Body of pancreas (tissue), 4 donors: ENCODE measurements around the gene APBA1.

Source experiments
- POLR2A ChIP-seq, 3 donors: fragments of 450-650 bp; IDR thresholded peaks; one replicate each; pipeline ENCODE4 v1.6.1; 2016; ENCODE audit warnings: antibody characterized with exemption in 3 of 3, mild to moderate bottlenecking in 2 of 3
- TF ChIP-seq, protein P1 (sequence below), 7 experiments: fragments of 450-650 bp in 4 of 7; fragments of 200-600 bp in 3 of 7; sonication (generic) in 3 of 7; IDR thresholded peaks; one replicate each; pipeline ENCODE4 v1.5.1; 2016 to 2019; ENCODE audit warnings: antibody characterized with exemption in 7 of 7

DNA sequence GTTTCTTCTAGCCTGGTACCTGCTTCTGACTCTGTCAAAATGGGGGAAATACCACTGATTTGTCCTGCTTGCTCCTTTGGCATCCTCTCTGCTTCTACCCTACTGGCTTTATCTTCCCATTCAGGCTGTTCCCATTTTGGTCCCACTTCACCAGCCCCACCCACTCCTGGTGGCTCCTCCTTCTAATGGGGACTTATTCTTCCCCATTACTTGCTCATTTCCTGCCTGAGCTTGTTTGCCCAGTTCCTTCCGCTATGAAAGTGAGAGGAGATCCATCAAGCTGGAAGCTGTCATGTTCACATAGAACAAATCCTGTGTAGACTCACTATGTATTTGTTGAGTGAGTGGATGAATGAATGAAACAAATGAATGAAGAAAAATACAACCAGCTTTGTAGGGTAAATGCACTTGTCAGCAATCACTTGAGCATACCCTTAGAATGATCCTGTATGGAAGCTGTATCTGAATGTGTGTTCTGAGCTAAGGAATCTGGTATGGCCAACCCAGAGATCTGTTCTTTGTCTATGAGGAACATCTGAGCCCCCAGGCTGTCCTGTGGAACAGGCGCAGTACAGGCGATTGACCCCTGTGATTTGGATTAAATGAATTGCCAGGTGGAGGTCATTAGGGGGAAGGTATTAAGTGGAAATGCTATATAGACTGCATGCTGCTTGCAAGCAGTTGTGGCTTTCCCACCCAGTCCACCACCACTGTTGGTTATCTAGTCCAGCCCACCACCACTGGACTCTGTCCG is 89.5 kb downstream of the APBA1 start:
- TF ChIP-seq, protein P1, sequence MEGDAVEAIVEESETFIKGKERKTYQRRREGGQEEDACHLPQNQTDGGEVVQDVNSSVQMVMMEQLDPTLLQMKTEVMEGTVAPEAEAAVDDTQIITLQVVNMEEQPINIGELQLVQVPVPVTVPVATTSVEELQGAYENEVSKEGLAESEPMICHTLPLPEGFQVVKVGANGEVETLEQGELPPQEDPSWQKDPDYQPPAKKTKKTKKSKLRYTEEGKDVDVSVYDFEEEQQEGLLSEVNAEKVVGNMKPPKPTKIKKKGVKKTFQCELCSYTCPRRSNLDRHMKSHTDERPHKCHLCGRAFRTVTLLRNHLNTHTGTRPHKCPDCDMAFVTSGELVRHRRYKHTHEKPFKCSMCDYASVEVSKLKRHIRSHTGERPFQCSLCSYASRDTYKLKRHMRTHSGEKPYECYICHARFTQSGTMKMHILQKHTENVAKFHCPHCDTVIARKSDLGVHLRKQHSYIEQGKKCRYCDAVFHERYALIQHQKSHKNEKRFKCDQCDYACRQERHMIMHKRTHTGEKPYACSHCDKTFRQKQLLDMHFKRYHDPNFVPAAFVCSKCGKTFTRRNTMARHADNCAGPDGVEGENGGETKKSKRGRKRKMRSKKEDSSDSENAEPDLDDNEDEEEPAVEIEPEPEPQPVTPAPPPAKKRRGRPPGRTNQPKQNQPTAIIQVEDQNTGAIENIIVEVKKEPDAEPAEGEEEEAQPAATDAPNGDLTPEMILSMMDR (IDR thresholded peaks at IDR 0.05) = no peak
- TF ChIP-seq POLR2A (IDR thresholded peaks at IDR 0.05) = no peak
